IMR-90 (cell line): Measurements from ENCODE around the gene C1orf56. TPM values are rescaled to one million over a fixed set of nuclear protein-coding genes. Genes with fewer than 3 reads are reported as not detected.

Experiments
- ATAC-seq: fragments of 200-7000 bp; cut with Tn5 transposase; 2 replicates; pipeline ENCODE4 v1.9.1; 2020; ENCODE audit warnings: low read depth, mild to moderate bottlenecking, moderate library complexity
- BruUV-seq: library from RNA; stranded (reverse); fragments of 400-500 nt; replicated peaks from 2 replicates; lab custom pipeline; 2021; lab: Mats Ljungman, UMichigan
- CTCF ChIA-PET: fragments of 300-600 bp; formaldehyde crosslinking; extraction: SDS; loops from one replicate; lab custom pipeline; 2021; ENCODE audit warnings: antibody characterized with exemption; lab: Yijun Ruan, JAX
- POLR2A ChIA-PET: fragments of 300-600 bp; sonication (Branson Sonifier 250); formaldehyde crosslinking; loops from one replicate; lab custom pipeline; 2022; ENCODE audit warnings: antibody characterized with exemption; ENCODE audit not compliant: unreplicated experiment; lab: Charles Lee
- DNase-seq: peaks from one replicate; pipeline ENCODE4 v3.0.0; 2013
- H2AFZ ChIP-seq: replicated peaks from 2 replicates; pipeline ENCODE3; 2013; ENCODE audit warnings: low read length, mild to moderate bottlenecking; ENCODE audit not compliant: poor library complexity
- H2AK5ac ChIP-seq: 2 replicates; pipeline ENCODE4 v1.6.1; 2013; ENCODE audit warnings: low read depth, low read length, inconsistent platforms
- H2AK9ac ChIP-seq: replicated peaks from 2 replicates; pipeline ENCODE3; 2013; ENCODE audit warnings: mild to moderate bottlenecking, low read depth, low read length, moderate library complexity; ENCODE audit not compliant: poor library complexity
- H2BK120ac ChIP-seq: 2 replicates; pipeline ENCODE4 v1.6.1; 2013; ENCODE audit warnings: low read depth, low read length, inconsistent platforms
- H2BK15ac ChIP-seq: 3 replicates; pipeline ENCODE4 v1.6.1; 2013; ENCODE audit warnings: low read depth, low read length, inconsistent platforms
- H2BK20ac ChIP-seq: 2 replicates; pipeline ENCODE4 v1.6.1; 2013; ENCODE audit warnings: low read depth, mild to moderate bottlenecking, inconsistent platforms, low read length, moderate library complexity
- H2BK5ac ChIP-seq: 2 replicates; pipeline ENCODE4 v1.6.1; 2013; ENCODE audit warnings: mild to moderate bottlenecking, low read depth, low read length, inconsistent platforms; ENCODE audit not compliant: poor library complexity, severe bottlenecking
- H3K14ac ChIP-seq: replicated peaks from 2 replicates; pipeline ENCODE4 v1.6.1; 2013; ENCODE audit warnings: low read depth, low read length, inconsistent platforms
- H3K18ac ChIP-seq: 2 replicates; pipeline ENCODE4 v1.6.1; 2013; ENCODE audit warnings: low read depth, low read length, control low read depth
- H3K23ac ChIP-seq: 2 replicates; pipeline ENCODE4 v1.6.1; 2013; ENCODE audit warnings: low read depth, low read length, inconsistent platforms
- H3K27ac ChIP-seq: 2 replicates; pipeline ENCODE4 v1.5.1; 2013; ENCODE audit warnings: mild to moderate bottlenecking, control low read depth, low read length; ENCODE audit not compliant: insufficient read depth
- H3K27me3 ChIP-seq: 2 replicates; pipeline ENCODE4 v1.6.1; 2013; ENCODE audit warnings: low read length; ENCODE audit not compliant: control insufficient read depth, insufficient read depth
- H3K36me3 ChIP-seq: 2 replicates; pipeline ENCODE4 v1.6.1; 2013; ENCODE audit warnings: low read length, mixed read lengths; ENCODE audit not compliant: control insufficient read depth, insufficient read depth
- H3K4ac ChIP-seq: 2 replicates; pipeline ENCODE4 v1.6.1; 2013; ENCODE audit warnings: low read depth, low read length, inconsistent platforms
- H3K4me1 ChIP-seq: 2 replicates; pipeline ENCODE4 v1.6.1; 2013; ENCODE audit warnings: low read length, mixed read lengths; ENCODE audit not compliant: control insufficient read depth, insufficient read depth
- H3K4me2 ChIP-seq: 2 replicates; pipeline ENCODE4 v1.6.1; 2013; ENCODE audit warnings: low read depth, mild to moderate bottlenecking, control low read depth, low read length, moderate library complexity
- H3K4me3 ChIP-seq: 2 replicates; pipeline ENCODE4 v1.5.1; 2013; ENCODE audit warnings: low read depth, mild to moderate bottlenecking, control low read depth, low read length, moderate library complexity; ENCODE audit not compliant: insufficient read depth
- H3K56ac ChIP-seq: 2 replicates; pipeline ENCODE4 v1.6.1; 2013; ENCODE audit warnings: low read length, inconsistent platforms; ENCODE audit not compliant: insufficient read depth; ENCODE audit errors: extremely low read depth
- H3K79me1 ChIP-seq, 2 experiments: 2 replicates each; pipeline ENCODE4 v1.6.1; 2013; ENCODE audit warnings: low read length in 2 of 2, inconsistent platforms in 1 of 2, low read depth in 1 of 2
- H3K9ac ChIP-seq: 2 replicates; pipeline ENCODE4 v1.6.1; 2013; ENCODE audit warnings: low read depth, low read length, control low read depth
- H3K9me1 ChIP-seq: 2 replicates; pipeline ENCODE4 v1.6.1; 2013; ENCODE audit warnings: low read length, inconsistent platforms; ENCODE audit not compliant: insufficient read depth
- H3K9me3 ChIP-seq: 2 replicates; pipeline ENCODE4 v1.6.1; 2013; ENCODE audit warnings: low read length; ENCODE audit not compliant: control insufficient read depth, insufficient read depth
- H4K20me1 ChIP-seq: 2 replicates; pipeline ENCODE4 v1.6.1; 2013; ENCODE audit warnings: low read length, inconsistent platforms; ENCODE audit not compliant: insufficient read depth
- H4K5ac ChIP-seq: 2 replicates; pipeline ENCODE4 v1.6.1; 2013; ENCODE audit warnings: mild to moderate bottlenecking, low read depth, low read length, control low read depth
- H4K8ac ChIP-seq, 2 experiments: 2 replicates each; pipeline ENCODE4 v1.6.1; 2013; ENCODE audit warnings: low read depth in 2 of 2, low read length in 2 of 2, control low read depth in 1 of 2, inconsistent platforms in 1 of 2
- H4K91ac ChIP-seq: 2 replicates; pipeline ENCODE4 v1.6.1; 2013; ENCODE audit warnings: low read depth, low read length, inconsistent platforms; ENCODE audit not compliant: insufficient read depth
- BHLHE40 ChIP-seq: fragments of 150-350 bp; IDR thresholded peaks from 2 replicates; pipeline ENCODE4 v1.6.1; 2016; ENCODE audit warnings: mild to moderate bottlenecking, low read depth, low read length
- CEBPB ChIP-seq: IDR thresholded peaks from 2 replicates; pipeline ENCODE4 v1.6.1; 2012; ENCODE audit warnings: low read depth, low read length, improper control_type of control experiment
- MAFK ChIP-seq: IDR thresholded peaks from 2 replicates; pipeline ENCODE4 v1.6.1; 2012; ENCODE audit warnings: low read depth, low read length, improper control_type of control experiment
- MAZ ChIP-seq: IDR thresholded peaks from 2 replicates; pipeline ENCODE4 v1.6.1; 2012; ENCODE audit warnings: low read depth, mild to moderate bottlenecking, low read length, improper control_type of control experiment, moderate library complexity, borderline replicate concordance
- NFE2L2 ChIP-seq: fragments of 150-350 bp; IDR thresholded peaks from 2 replicates; pipeline ENCODE4 v1.6.1; 2016; ENCODE audit warnings: low read depth, mild to moderate bottlenecking, low read length
- RFX5 ChIP-seq: IDR thresholded peaks from 2 replicates; pipeline ENCODE4 v1.8.0; 2012; ENCODE audit warnings: low read depth, mild to moderate bottlenecking, low read length, moderate library complexity
- WGBS, 2 experiments: methylation state at CpG; one replicate each; pipeline versions ENCODE4 v1.1.5 to v1.1.7; 2013; ENCODE audit warnings: missing lambda C conversion rate in 2 of 2; ENCODE audit not compliant: insufficient read length in 1 of 2; ENCODE audit errors: extremely low coverage in 2 of 2; 5-methylcytosine and 5-hydroxymethylcytosine counted together
- dilution Hi-C: fragments of 300-500 bp; cut with HindIII; formaldehyde crosslinking; loops from one replicate; pipeline ENCODE4 v1.14.3; 2018; ENCODE audit warnings: low sequenced_read_pairs; ENCODE audit not compliant: unreplicated experiment
- in situ Hi-C: fragments of 300-500 bp; cut with MboI; formaldehyde crosslinking; loops from 3 replicates; pipeline ENCODE4 v1.14.3; 2019; ENCODE audit warnings: low sequenced_read_pairs, inconsistent platforms, mixed read lengths
- intact Hi-C: fragments of 100-400 bp; cut with micrococcal nuclease; formaldehyde crosslinking; loops from 2 replicates; pipeline ENCODE4 v1.10.0; 2022
- polyA plus RNA-seq, 3 experiments: library from polyadenylated mRNA; depleted of rRNA; stranded (reverse); fragments of >200 nt; gene quantifications; 2 replicates each; pipeline ENCODE4 v1.2.3, GENCODE V29; 2012; ENCODE audit warnings: low replicate concordance in 1 of 3
- total RNA-seq: library from RNA; depleted of rRNA; stranded (reverse); fragments of >200 nt; gene quantifications from 2 replicates; pipeline ENCODE4 v1.2.3, GENCODE V29; 2012

C1orf56 gene
- total and polyA plus RNA-seq, 2 of the 4 experiments (the other 2 are of a cell fraction): 0.54 to 1.2 TPM

DNA sequence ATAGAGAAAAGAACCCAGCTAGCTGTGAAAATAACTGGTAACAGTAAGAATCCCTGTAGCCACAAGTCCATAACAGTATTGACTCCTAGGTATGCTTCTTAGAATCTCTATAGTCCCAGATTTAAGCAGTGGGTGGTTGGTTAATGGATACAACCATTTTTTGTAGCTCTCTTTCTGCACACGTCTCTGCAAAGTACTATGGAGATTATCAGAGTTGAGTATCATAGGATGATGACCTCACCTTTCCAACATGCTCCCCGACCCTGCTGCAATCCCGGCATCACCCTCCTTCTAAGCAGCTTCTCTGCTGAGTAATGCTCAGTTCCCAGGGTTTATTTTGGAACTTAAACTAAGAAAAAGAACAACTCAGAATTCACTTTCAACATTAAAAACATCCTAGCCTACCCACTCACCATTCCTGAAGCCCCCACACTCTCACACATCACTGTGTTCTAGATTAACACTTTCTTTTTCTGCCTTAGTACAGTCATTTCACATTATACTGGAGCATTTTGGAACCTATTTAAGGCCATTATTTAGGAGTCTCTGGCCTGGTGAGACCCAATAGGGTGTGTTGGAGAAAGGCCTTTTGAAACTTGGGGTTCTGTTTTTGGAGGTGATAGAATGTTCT is 15.3 kb downstream of the C1orf56 start:
- no TSS peak for BruUV-seq
- Histone ChIP-seq H3K4me2 (peak overlapping the region; percentile 87), H2BK15ac (no peak overlapping the region), H3K18ac (peak overlapping the region; percentile 91), H2AFZ (no peak overlapping the region), H3K4me1 (peaks cover 8% of the 10 kb centered on the region; the same call in 1 of the 2 replicates), H3K27me3 (no peaks in the 10 kb centered on the region), H2AK9ac (no peak overlapping the region), H2BK120ac (0 out of 2 replicates have a peak overlapping the region, but pooled peaks have one; percentile 28), H4K8ac (peak overlapping the region in 1 of 2 experiments; percentile 80; a peak in 2 of 4 replicates), H2BK5ac (peak overlapping the region; percentile 89), H4K91ac (0 out of 2 replicates have a peak overlapping the region, but pooled peaks have one; percentile 20), H3K79me1 (peaks cover 18 to 56% of the 10 kb centered on the region in 2 experiments), H3K4ac (peak overlapping the region; percentile 74; the same call in 1 of the 2 replicates), H2AK5ac (no peak overlapping the region), H3K9ac (peak overlapping the region; percentile 37; the same call in 1 of the 2 replicates), H3K23ac (peak overlapping the region; percentile 69; the same call in 1 of the 2 replicates), H3K4me3 (peak overlapping the region; percentile 24; the same call in 1 of the 2 replicates), H3K9me1 (peaks cover 3% of the 10 kb centered on the region), H2BK20ac (no peak overlapping the region; the same call in 1 of the 2 replicates), H4K5ac (peak overlapping the region; percentile 73), H4K20me1 (peaks cover 12% of the 10 kb centered on the region), H3K36me3 (peaks cover 6% of the 10 kb centered on the region; the same call in 1 of the 2 replicates), H3K9me3 (no peaks in the 10 kb centered on the region), H3K27ac (peak overlapping the region; percentile 17; the same call in 1 of the 2 replicates), H3K56ac (no peak overlapping the region), H3K14ac (peak overlapping the region; percentile 74; the same call in 1 of the 2 replicates)
- WGBS, 2 experiments: no CpG with 5 or more reads among the region's 3 CpGs
- peak; percentile 27; the same call in 1 of the 2 replicates for TF ChIP-seq MAFK
- peak; percentile 89 for TF ChIP-seq CEBPB
- TF ChIP-seq RFX5: no peak
- TF ChIP-seq MAZ: peak; percentile 46; the same call in 1 of the 2 replicates
- TF ChIP-seq BHLHE40: peak; percentile 9; the same call in 1 of the 2 replicates
- TF ChIP-seq NFE2L2: peak; percentile 76
- in situ Hi-C loops (no loop called here), intact Hi-C loops (loop anchor here (5.0 kb wide), 1 partner anchor 56 kb away; the partner anchor contains the start of genes MINDY1 and PRUNE1), dilution Hi-C loops (no loop called here)
- ATAC-seq (peak; percentile 33), DNase-seq (peak; percentile 94)
- POLR2A ChIA-PET: interaction anchor here (1.0 kb wide), 1 partner anchor 11 kb away, joined by 3 read pairs; no protein-coding TSS in a partner anchor
- CTCF ChIA-PET: no interaction called here
